ENCODE measurements around the gene GNB5. TPM values are rescaled to one million over a fixed set of nuclear protein-coding genes. Genes with fewer than 3 reads are reported as not detected.

Gene GNB5
- total RNA-seq, 2 donors from 2014 or later, result 19.1 to 20.7 TPM

GRCh38 chr15:52186651-52187486, 4.3 kb downstream of the GNB5 start:
- Mint-ChIP-seq H3K4me3 (no peak overlapping the region), H3K36me3 (ENCODE audit: low read depth) (no peaks in the 10 kb centered on the region)
- TF ChIP-seq CTCF (conservative IDR thresholded peaks at IDR 0.05), result no peak

GRCh38 chr15:52185151-52185561, 6.0 kb downstream of the GNB5 start:
- Histone ChIP-seq H3K27me3 (ENCODE audit: control insufficient read depth, insufficient read depth, low read length, poor library complexity, severe bottlenecking) (peaks cover 23% of the 10 kb centered on the region), H3K9ac (ENCODE audit: extremely low read depth, low read length, poor library complexity, severe bottlenecking) (no peak overlapping the region), H3K4me1 (ENCODE audit: control insufficient read depth, insufficient read depth, low read length) (peaks cover 5% of the 10 kb centered on the region), H3K27ac (ENCODE audit: low read depth, low read length) (no peak overlapping the region), H3K9me3 (ENCODE audit: control insufficient read depth, low read length) (no peaks in the 10 kb centered on the region), H3K4me3 (ENCODE audit: low read length) (no peak overlapping the region), H3K36me3 (ENCODE audit: control insufficient read depth, insufficient read depth, low read length) (no peaks in the 10 kb centered on the region)
- H3K36me3 Mint-ChIP-seq (ENCODE audit: low read depth), result no peaks in the 10 kb centered on the region
- no peak for TF ChIP-seq CTCF (conservative IDR thresholded peaks at IDR 0.05)
- no peak overlapping the region for H3K27ac Mint-ChIP-seq
- no peak overlapping the region for H3K4me3 Mint-ChIP-seq
- H3K4me1 Mint-ChIP-seq, result peaks cover 14% of the 10 kb centered on the region
- peaks cover 44% of the 10 kb centered on the region for H3K27me3 Mint-ChIP-seq (ENCODE audit: insufficient read depth)
- DNase-seq, result no peak
- no peaks in the 10 kb centered on the region for H3K9me3 Mint-ChIP-seq
- WGBS, 2 experiments (ENCODE audit: insufficient coverage in 1 of 2, insufficient read length in 1 of 2), result 91 to 100% methylated on average over 7 of the region's 7 CpGs

More at GRCh38 chr15:52186651-52187486, 4.3 kb downstream of the GNB5 start:
- Histone ChIP-seq H3K27ac (ENCODE audit: low read depth, low read length) (no peak overlapping the region), H3K27me3 (ENCODE audit: control insufficient read depth, insufficient read depth, low read length, poor library complexity, severe bottlenecking) (peaks cover 7% of the 10 kb centered on the region), H3K9ac (ENCODE audit: extremely low read depth, low read length, poor library complexity, severe bottlenecking) (no peak overlapping the region), H3K4me1 (ENCODE audit: control insufficient read depth, insufficient read depth, low read length) (peaks cover 5% of the 10 kb centered on the region), H3K36me3 (ENCODE audit: control insufficient read depth, insufficient read depth, low read length) (no peaks in the 10 kb centered on the region), H3K4me3 (ENCODE audit: low read length) (no peak overlapping the region), H3K9me3 (ENCODE audit: control insufficient read depth, low read length) (no peaks in the 10 kb centered on the region)
- Mint-ChIP-seq H3K9me3 (no peaks in the 10 kb centered on the region), H3K27ac (no peak overlapping the region), H3K27me3 (ENCODE audit: insufficient read depth) (peaks cover 36% of the 10 kb centered on the region), H3K4me1 (peaks cover 20% of the 10 kb centered on the region)
- DNase-seq, result no peak
- WGBS, 2 experiments (ENCODE audit: insufficient coverage in 1 of 2, insufficient read length in 1 of 2), result 87 to 90% methylated on average over 10 to 11 of the region's 11 CpGs

DNA sequence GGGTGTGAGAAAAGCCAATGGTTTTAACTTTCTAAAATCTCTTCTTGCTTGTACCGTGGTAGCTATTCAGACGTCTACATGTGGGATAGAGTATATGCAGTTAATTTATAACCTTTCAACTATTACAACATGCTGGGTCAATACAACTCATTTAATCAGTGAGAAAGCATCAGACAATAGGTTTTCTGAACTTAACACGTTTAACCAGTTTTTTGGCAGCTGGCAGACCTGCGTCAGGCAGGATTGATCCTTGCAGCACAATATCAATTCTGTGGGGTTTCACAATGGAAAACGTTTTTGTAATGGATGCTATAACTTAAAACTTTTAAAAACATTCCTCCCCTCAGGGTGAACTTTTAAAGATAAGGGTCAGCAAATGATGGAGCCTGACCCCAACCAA, 6.5 kb downstream of the GNB5 start:
- Histone ChIP-seq H3K4me1 (ENCODE audit: control insufficient read depth, insufficient read depth, low read length) (peaks cover 5% of the 10 kb centered on the region), H3K27me3 (ENCODE audit: control insufficient read depth, insufficient read depth, low read length, poor library complexity, severe bottlenecking) (peaks cover 25% of the 10 kb centered on the region), H3K36me3 (ENCODE audit: control insufficient read depth, insufficient read depth, low read length) (no peaks in the 10 kb centered on the region), H3K9ac (ENCODE audit: extremely low read depth, low read length, poor library complexity, severe bottlenecking) (no peak overlapping the region), H3K9me3 (ENCODE audit: control insufficient read depth, low read length) (no peaks in the 10 kb centered on the region), H3K27ac (ENCODE audit: low read depth, low read length) (no peak overlapping the region), H3K4me3 (ENCODE audit: low read length) (no peak overlapping the region)
- 95 to 100% methylated on average over 1 to 3 of the region's 5 CpGs for WGBS, 2 experiments (ENCODE audit: insufficient coverage in 1 of 2, insufficient read length in 1 of 2)
- Mint-ChIP-seq H3K27me3 (ENCODE audit: insufficient read depth) (peaks cover 45% of the 10 kb centered on the region), H3K9me3 (no peaks in the 10 kb centered on the region), H3K36me3 (ENCODE audit: low read depth) (no peaks in the 10 kb centered on the region), H3K27ac (no peak overlapping the region), H3K4me1 (peaks cover 14% of the 10 kb centered on the region), H3K4me3 (no peak overlapping the region)
- TF ChIP-seq CTCF (conservative IDR thresholded peaks at IDR 0.05), result no peak
- no peak for DNase-seq
